Measurements from ENCODE around the gene PVALB. TPM values are rescaled to one million over a fixed set of nuclear protein-coding genes. Genes with fewer than 3 reads are reported as not detected.

The PVALB gene
- total and polyA plus RNA-seq, 9 of the 15 experiments (the other 6 are each of a cell fraction or from before 2014, with no cell fraction given): not detected

DNA sequence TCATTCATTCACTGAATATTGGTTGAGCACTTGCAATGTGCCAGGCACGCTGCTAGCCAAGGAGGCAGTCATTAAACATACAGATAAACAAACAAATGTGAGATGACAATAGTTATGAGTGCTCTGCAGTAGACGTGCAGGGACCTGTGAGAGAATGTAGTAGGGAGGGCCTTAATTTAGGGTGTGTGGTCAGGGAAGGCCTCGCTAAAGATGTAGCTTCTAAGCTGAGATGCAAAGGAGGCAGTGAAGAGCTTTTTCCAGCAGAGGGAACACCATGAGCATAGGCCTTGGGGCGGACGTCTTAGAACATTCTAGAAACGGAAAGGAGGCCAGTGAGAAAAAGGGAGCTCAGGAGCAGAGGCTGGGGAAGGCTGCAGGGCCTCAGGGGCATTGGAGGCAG lies 43.2 kb upstream of the PVALB start:
- no peak overlapping the region for H2AFZ ChIP-seq (ENCODE audit: low read depth, low read length)
- no peak for TF ChIP-seq POLR2AphosphoS5 (IDR thresholded peaks at IDR 0.05; ENCODE audit: control insufficient read depth, insufficient read depth, low read depth, low read length)
- no peak for TF ChIP-seq SMARCA4 (IDR thresholded peaks at IDR 0.05)
- no peak for TF ChIP-seq NEUROD1 (IDR thresholded peaks at IDR 0.05; ENCODE audit: borderline replicate concordance, low read depth, low read length, partially characterized antibody)
- no peak for TF ChIP-seq TFAP4 (CRISPR knock-in tag; IDR thresholded peaks at IDR 0.05; ENCODE audit: borderline replicate concordance)
- TF ChIP-seq, protein P1, sequence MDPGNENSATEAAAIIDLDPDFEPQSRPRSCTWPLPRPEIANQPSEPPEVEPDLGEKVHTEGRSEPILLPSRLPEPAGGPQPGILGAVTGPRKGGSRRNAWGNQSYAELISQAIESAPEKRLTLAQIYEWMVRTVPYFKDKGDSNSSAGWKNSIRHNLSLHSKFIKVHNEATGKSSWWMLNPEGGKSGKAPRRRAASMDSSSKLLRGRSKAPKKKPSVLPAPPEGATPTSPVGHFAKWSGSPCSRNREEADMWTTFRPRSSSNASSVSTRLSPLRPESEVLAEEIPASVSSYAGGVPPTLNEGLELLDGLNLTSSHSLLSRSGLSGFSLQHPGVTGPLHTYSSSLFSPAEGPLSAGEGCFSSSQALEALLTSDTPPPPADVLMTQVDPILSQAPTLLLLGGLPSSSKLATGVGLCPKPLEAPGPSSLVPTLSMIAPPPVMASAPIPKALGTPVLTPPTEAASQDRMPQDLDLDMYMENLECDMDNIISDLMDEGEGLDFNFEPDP (CRISPR knock-in tag; IDR thresholded peaks at IDR 0.05): no peak
- peaks cover 0 to 6% of the 10 kb centered on the region in 2 experiments; a peak in 1 of 5 replicates for H3K27me3 ChIP-seq (ENCODE audit: control insufficient read depth in 2 of 2, insufficient read depth in 2 of 2, low read length in 2 of 2)
- H3K9ac ChIP-seq (ENCODE audit: insufficient read depth in 1 of 2, low read depth in 2 of 2, low read length in 2 of 2): no peak overlapping the region
- H3K4me2 ChIP-seq (ENCODE audit: insufficient read depth, low read length): no peak overlapping the region
- POLR2A ChIA-PET: interaction anchor here (0.6 to 1.0 kb wide), 2 partner anchors 39 to 42 kb away, joined by 3 to 6 read pairs; no protein-coding TSS in a partner anchor
- no peaks in the 10 kb centered on the region for H3K9me1 ChIP-seq (ENCODE audit: control insufficient read depth, insufficient read depth, low read length)
- no peak overlapping the region for H3K4me3 ChIP-seq
- no peaks in the 10 kb centered on the region for H3K9me3 ChIP-seq (replicated peaks; ENCODE audit: control insufficient read depth, insufficient read depth, low read depth, low read length)
- in situ Hi-C loops (cut with MboI) (loop anchor here (10.0 kb wide), 1 partner anchor 315 kb away; no protein-coding TSS in a partner anchor), intact Hi-C loops (cut with micrococcal nuclease) (no loop called here)
- H3K4me1 ChIP-seq (replicated peaks in 1 of 2; ENCODE audit: control insufficient read depth in 2 of 2, insufficient read depth in 2 of 2, low read length in 2 of 2): peaks cover 0 to 19% of the 10 kb centered on the region in 2 experiments; a peak in 3 of 5 replicates
- CTCF ChIA-PET (ENCODE audit: low intra/inter-chr PET ratio): no interaction called here
- no peak for ATAC-seq
- no peaks in the 10 kb centered on the region for H3K36me3 ChIP-seq (ENCODE audit: control insufficient read depth, insufficient read depth, low read length)
- 23% methylated on average over 6 of the region's 6 CpGs for WGBS (ENCODE audit: insufficient coverage, low coverage, missing lambda C conversion rate)
- H3K27ac ChIP-seq (ENCODE audit: extremely low read depth, low read depth, low read length): no peak overlapping the region
- H3K79me2 ChIP-seq (ENCODE audit: control insufficient read depth, insufficient read depth, low read length): no peaks in the 10 kb centered on the region
- no peaks in the 10 kb centered on the region; the same call in 1 of the 2 replicates for H4K20me1 ChIP-seq (replicated peaks; ENCODE audit: control insufficient read depth, insufficient read depth, low read length)
- FAIRE-seq: no peak
- DNase-seq (ENCODE audit: extremely low read depth in 1 of 4, low spot score in 3 of 4): no peak
- no TSS peak for BruUV-seq (replicated peaks)

Measured in K562 (cell line).